Mesenchymal stem cell (in vitro differentiated cells and primary cell): ENCODE results near the gene GULP1.

Experiments
- DNase-seq: peaks from one replicate; pipeline ENCODE4 v3.0.0-alpha.2; 2013
- H2AFZ ChIP-seq: one replicate; pipeline ENCODE4 v1.6.1; 2013; ENCODE audit warnings: low read depth, mild to moderate bottlenecking, control low read depth, inconsistent platforms, low read length, moderate library complexity
- H2AK5ac ChIP-seq: 2 replicates; pipeline ENCODE4 v1.6.1; 2013; ENCODE audit warnings: low read length, moderate library complexity, mild to moderate bottlenecking, inconsistent platforms; ENCODE audit not compliant: severe bottlenecking
- H2BK120ac ChIP-seq: one replicate; pipeline ENCODE4 v1.6.1; 2013; ENCODE audit warnings: low read depth, mild to moderate bottlenecking, inconsistent platforms, low read length, moderate library complexity
- H2BK12ac ChIP-seq, 2 experiments: one replicate each; pipeline ENCODE4 v1.6.1; 2013; ENCODE audit warnings: inconsistent platforms in 2 of 2, low read length in 2 of 2, mild to moderate bottlenecking in 2 of 2, moderate library complexity in 2 of 2, control low read depth in 1 of 2
- H2BK15ac ChIP-seq: one replicate; pipeline ENCODE4 v1.6.1; 2013; ENCODE audit warnings: mild to moderate bottlenecking, low read depth, inconsistent platforms; ENCODE audit not compliant: poor library complexity, severe bottlenecking
- H2BK5ac ChIP-seq: 2 replicates; pipeline ENCODE4 v1.6.1; 2013; ENCODE audit warnings: low read depth, mild to moderate bottlenecking, low read length, control low read depth, inconsistent platforms; ENCODE audit not compliant: poor library complexity, severe bottlenecking
- H3K14ac ChIP-seq, 2 experiments: one replicate each; pipeline ENCODE4 v1.6.1; 2013; ENCODE audit warnings: inconsistent platforms in 2 of 2, low read length in 2 of 2, control low read depth in 1 of 2, mild to moderate bottlenecking in 1 of 2, moderate library complexity in 1 of 2
- H3K18ac ChIP-seq, 2 experiments: one replicate each; pipeline ENCODE4 v1.6.1; 2013; ENCODE audit warnings: inconsistent platforms in 2 of 2, low read length in 2 of 2, control low read depth in 1 of 2, low read depth in 1 of 2, mild to moderate bottlenecking in 1 of 2
- H3K23ac ChIP-seq, 2 experiments: one replicate each; pipeline ENCODE4 v1.6.1; 2013; ENCODE audit warnings: inconsistent platforms in 2 of 2, low read length in 2 of 2, mild to moderate bottlenecking in 2 of 2, moderate library complexity in 2 of 2, control low read depth in 1 of 2
- H3K27ac ChIP-seq: 2 replicates; pipeline ENCODE4 v1.5.1; 2013; ENCODE audit warnings: mild to moderate bottlenecking, moderate library complexity, low read length, control low read depth, inconsistent platforms; ENCODE audit not compliant: poor library complexity, severe bottlenecking
- H3K27me3 ChIP-seq, 2 experiments: 2 replicates each; pipeline versions ENCODE4 v1.6.1 to v1.7.0; 2013; ENCODE audit warnings: low read length in 2 of 2, mild to moderate bottlenecking in 2 of 2, moderate library complexity in 2 of 2, control low read depth in 1 of 2, inconsistent platforms in 1 of 2; ENCODE audit not compliant: control insufficient read depth in 1 of 2, insufficient read depth in 1 of 2
- H3K36me3 ChIP-seq, 2 experiments: 2 replicates each; pipeline versions ENCODE4 v1.6.1 to v1.7.0; 2013; ENCODE audit warnings: low read length in 2 of 2, control low read depth in 1 of 2, inconsistent platforms in 1 of 2, low read depth in 1 of 2, mild to moderate bottlenecking in 1 of 2; ENCODE audit not compliant: insufficient read depth in 2 of 2, control insufficient read depth in 1 of 2
- H3K4ac ChIP-seq, 2 experiments: one replicate each; pipeline ENCODE4 v1.6.1; 2013; ENCODE audit warnings: inconsistent platforms in 2 of 2, low read length in 2 of 2, mild to moderate bottlenecking in 2 of 2, moderate library complexity in 2 of 2, control low read depth in 1 of 2, low read depth in 1 of 2
- H3K4me1 ChIP-seq: 2 replicates; pipeline ENCODE4 v1.6.1; 2013; ENCODE audit warnings: low read depth, low read length, control low read depth; ENCODE audit not compliant: control insufficient read depth, insufficient read depth
- H3K4me2 ChIP-seq: 2 replicates; pipeline ENCODE4 v1.6.1; 2013; ENCODE audit warnings: low read length, mild to moderate bottlenecking, inconsistent platforms; ENCODE audit not compliant: poor library complexity, severe bottlenecking
- H3K4me3 ChIP-seq, 2 experiments: 2 replicates each; pipeline versions ENCODE4 v1.5.1 to v1.7.0; 2013; ENCODE audit warnings: low read length in 2 of 2, mild to moderate bottlenecking in 2 of 2, control low read depth in 1 of 2, low read depth in 1 of 2; ENCODE audit not compliant: insufficient read depth in 1 of 2
- H3K79me1 ChIP-seq: replicated peaks from 2 replicates; pipeline ENCODE4 v1.6.1; 2013; ENCODE audit warnings: mild to moderate bottlenecking, control low read depth, low read length, inconsistent platforms; ENCODE audit not compliant: poor library complexity, severe bottlenecking
- H3K9ac ChIP-seq: 2 replicates; pipeline ENCODE4 v1.7.0; 2013; ENCODE audit warnings: mild to moderate bottlenecking, low read length, moderate library complexity
- H3K9me3 ChIP-seq: 2 replicates; pipeline ENCODE4 v1.7.0; 2013; ENCODE audit warnings: mild to moderate bottlenecking, low read length; ENCODE audit not compliant: control insufficient read depth
- H4K8ac ChIP-seq: one replicate; pipeline ENCODE4 v1.6.1; 2013; ENCODE audit warnings: inconsistent platforms, mild to moderate bottlenecking, low read length, moderate library complexity
- H4K91ac ChIP-seq: one replicate; pipeline ENCODE4 v1.6.1; 2013; ENCODE audit warnings: mild to moderate bottlenecking, low read length, inconsistent platforms
- WGBS: methylation state at CpG from one replicate; pipeline ENCODE4 v1.1.7; 2013; ENCODE audit warnings: mixed read lengths; 5-methylcytosine and 5-hydroxymethylcytosine counted together

GULP1 gene

GRCh38 chr2:188406414-188406813 lies 114.7 kb downstream of the GULP1 start:
- H2BK5ac ChIP-seq, result no peak overlapping the region
- peaks cover 9% of the 10 kb centered on the region for H3K4me1 ChIP-seq
- H2BK120ac ChIP-seq, result no peak overlapping the region
- no peak overlapping the region for H3K27ac ChIP-seq
- H3K9me3 ChIP-seq, result peaks cover 44% of the 10 kb centered on the region
- no peak overlapping the region for H2BK12ac ChIP-seq
- no peak overlapping the region for H3K14ac ChIP-seq
- H3K9ac ChIP-seq, result no peak overlapping the region
- no peak overlapping the region for H4K8ac ChIP-seq
- H3K4ac ChIP-seq, result no peak overlapping the region
- H3K4me3 ChIP-seq, result no peak overlapping the region
- no peak overlapping the region for H3K18ac ChIP-seq
- no peak overlapping the region for H3K4me2 ChIP-seq
- H4K91ac ChIP-seq, result no peak overlapping the region
- no peak for DNase-seq
- H3K36me3 ChIP-seq, result peaks cover 0 to 12% of the 10 kb centered on the region in 2 experiments
- peaks cover 20% of the 10 kb centered on the region for H3K79me1 ChIP-seq
- no peak overlapping the region for H2AFZ ChIP-seq
- WGBS, result no CpG with 5 or more reads among the region's 1 CpG
- no peak overlapping the region for H2AK5ac ChIP-seq
- H2BK15ac ChIP-seq, result no peak overlapping the region
- H3K27me3 ChIP-seq, result no peaks in the 10 kb centered on the region
- no peak overlapping the region for H3K23ac ChIP-seq

GRCh38 chr2:188410504-188411235 lies 119.0 kb downstream of the GULP1 start:
- peak; percentile 73 for DNase-seq
- H3K9ac ChIP-seq, result no peak overlapping the region
- WGBS, result 66% methylated on average over 5 of the region's 5 CpGs

GRCh38 chr2:188412190-188412589 lies 120.5 kb downstream of the GULP1 start:
- H3K14ac ChIP-seq, result no peak overlapping the region
- H3K4ac ChIP-seq, result no peak overlapping the region
- no peak overlapping the region for H3K27ac ChIP-seq
- no peak overlapping the region for H2BK12ac ChIP-seq
- peak overlapping the region; percentile 83 for H2AK5ac ChIP-seq
- no peak overlapping the region for H3K4me2 ChIP-seq
- H3K4me1 ChIP-seq, result peaks cover 3% of the 10 kb centered on the region
- DNase-seq, result no peak
- H3K9ac ChIP-seq, result no peak overlapping the region
- H3K36me3 ChIP-seq, result no peaks in the 10 kb centered on the region
- no peak overlapping the region for H3K4me3 ChIP-seq
- H3K79me1 ChIP-seq, result peaks cover 11% of the 10 kb centered on the region
- H3K23ac ChIP-seq, result no peak overlapping the region
- no peaks in the 10 kb centered on the region for H3K27me3 ChIP-seq
- peak overlapping the region in 1 of 2 experiments; percentile 11 for H3K18ac ChIP-seq
- WGBS, result 92% methylated on average over 5 of the region's 6 CpGs
- no peak overlapping the region for H2AFZ ChIP-seq
- H4K91ac ChIP-seq, result no peak overlapping the region
- no peak overlapping the region for H2BK15ac ChIP-seq
- H3K9me3 ChIP-seq, result peaks cover 23% of the 10 kb centered on the region
- no peak overlapping the region for H2BK120ac ChIP-seq
- H2BK5ac ChIP-seq, result no peak overlapping the region
- H4K8ac ChIP-seq, result no peak overlapping the region

More at GRCh38 chr2:188410504-188411235, 119.0 kb downstream of the GULP1 start:
- Histone ChIP-seq H3K27ac (no peak overlapping the region), H2AFZ (no peak overlapping the region), H2BK12ac (no peak overlapping the region), H2BK5ac (no peak overlapping the region), H3K9me3 (peaks cover 33% of the 10 kb centered on the region), H3K79me1 (peaks cover 13% of the 10 kb centered on the region), H3K4me3 (no peak overlapping the region), H3K18ac (no peak overlapping the region), H3K4me1 (peaks cover 3% of the 10 kb centered on the region), H3K36me3 (no peaks in the 10 kb centered on the region), H4K91ac (no peak overlapping the region), H2AK5ac (no peak overlapping the region), H4K8ac (no peak overlapping the region), H3K14ac (no peak overlapping the region), H3K27me3 (no peaks in the 10 kb centered on the region), H3K4ac (no peak overlapping the region), H3K23ac (no peak overlapping the region), H2BK120ac (no peak overlapping the region), H2BK15ac (no peak overlapping the region), H3K4me2 (no peak overlapping the region)

GRCh38 chr2:188414411-188414810 lies 122.7 kb downstream of the GULP1 start:
- H3K4me3 ChIP-seq, result no peak overlapping the region
- no peaks in the 10 kb centered on the region for H3K27me3 ChIP-seq
- H4K8ac ChIP-seq, result no peak overlapping the region
- no peak overlapping the region for H2AK5ac ChIP-seq
- H2BK120ac ChIP-seq, result no peak overlapping the region
- H3K36me3 ChIP-seq, result no peaks in the 10 kb centered on the region
- H4K91ac ChIP-seq, result no peak overlapping the region
- H3K4me1 ChIP-seq, result peaks cover 6% of the 10 kb centered on the region
- no peak overlapping the region for H2BK5ac ChIP-seq
- H3K14ac ChIP-seq, result no peak overlapping the region
- H2BK12ac ChIP-seq, result no peak overlapping the region
- no peak for DNase-seq
- H3K27ac ChIP-seq, result peak overlapping the region; percentile 69
- H2AFZ ChIP-seq, result no peak overlapping the region
- no peak overlapping the region for H2BK15ac ChIP-seq
- no peak overlapping the region for H3K4ac ChIP-seq
- no CpG with 5 or more reads among the region's 2 CpGs for WGBS
- H3K4me2 ChIP-seq, result no peak overlapping the region
- H3K79me1 ChIP-seq, result peaks cover 10% of the 10 kb centered on the region
- H3K9ac ChIP-seq, result no peak overlapping the region
- H3K23ac ChIP-seq, result no peak overlapping the region
- no peak overlapping the region for H3K18ac ChIP-seq
- peaks cover 7% of the 10 kb centered on the region for H3K9me3 ChIP-seq
